ENCODE measurements around the gene CTNNA1.

Gene CTNNA1

DNA sequence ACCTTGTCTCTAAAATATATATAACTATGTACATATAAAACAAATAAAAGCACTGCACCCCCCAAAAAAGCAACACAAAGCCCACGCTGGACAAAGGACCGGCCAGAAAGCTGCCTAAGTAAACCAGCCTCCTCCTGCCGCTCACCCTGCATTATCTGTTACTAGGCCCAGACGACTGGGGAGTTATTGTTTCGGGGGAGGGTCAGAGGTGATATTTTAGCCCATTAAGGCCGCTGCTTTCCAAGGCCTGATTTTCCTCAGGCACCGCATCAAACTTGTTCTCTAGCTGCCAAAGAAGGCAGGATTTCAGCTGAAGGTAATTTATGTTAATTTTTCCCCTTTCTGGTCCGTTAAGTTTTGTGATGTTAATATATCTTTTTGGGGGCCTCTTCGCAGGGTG lies 44.0 kb upstream of the CTNNA1 start:
- Histone ChIP-seq H3F3A (ENCODE audit: low read depth) (no peaks in the 10 kb centered on the region), H3K27me3 (ENCODE audit: insufficient read depth, low read length, poor library complexity, severe bottlenecking) (peaks cover 6% of the 10 kb centered on the region), H3K9me2 (replicated peaks; ENCODE audit: low read depth, low read length) (no peaks in the 10 kb centered on the region), H3K9ac (ENCODE audit: low read depth, low read length, poor library complexity, severe bottlenecking) (no peak overlapping the region), H3K4me1 (ENCODE audit: insufficient read depth, low read length, poor library complexity, severe bottlenecking) (no peaks in the 10 kb centered on the region), H3K4me2 (ENCODE audit: low read depth, low read length, poor library complexity, severe bottlenecking) (no peak overlapping the region), H3K36me3 (ENCODE audit: insufficient read depth, low read length) (no peaks in the 10 kb centered on the region), H3K9me3 (ENCODE audit: insufficient read depth, low read depth, low read length) (no peaks in the 10 kb centered on the region), H3K4me3 (ENCODE audit: low read length, poor library complexity, severe bottlenecking) (no peak overlapping the region), H2AFZ (ENCODE audit: low read length) (no peak overlapping the region), H4K20me1 (ENCODE audit: insufficient read depth, low read length, poor library complexity, severe bottlenecking) (no peaks in the 10 kb centered on the region), H3K79me2 (ENCODE audit: insufficient read depth, low read length) (no peaks in the 10 kb centered on the region)
- no peak for TF ChIP-seq EZH2phosphoT487 (IDR thresholded peaks at IDR 0.05; ENCODE audit: borderline replicate concordance)
- TF ChIP-seq, protein P1, sequence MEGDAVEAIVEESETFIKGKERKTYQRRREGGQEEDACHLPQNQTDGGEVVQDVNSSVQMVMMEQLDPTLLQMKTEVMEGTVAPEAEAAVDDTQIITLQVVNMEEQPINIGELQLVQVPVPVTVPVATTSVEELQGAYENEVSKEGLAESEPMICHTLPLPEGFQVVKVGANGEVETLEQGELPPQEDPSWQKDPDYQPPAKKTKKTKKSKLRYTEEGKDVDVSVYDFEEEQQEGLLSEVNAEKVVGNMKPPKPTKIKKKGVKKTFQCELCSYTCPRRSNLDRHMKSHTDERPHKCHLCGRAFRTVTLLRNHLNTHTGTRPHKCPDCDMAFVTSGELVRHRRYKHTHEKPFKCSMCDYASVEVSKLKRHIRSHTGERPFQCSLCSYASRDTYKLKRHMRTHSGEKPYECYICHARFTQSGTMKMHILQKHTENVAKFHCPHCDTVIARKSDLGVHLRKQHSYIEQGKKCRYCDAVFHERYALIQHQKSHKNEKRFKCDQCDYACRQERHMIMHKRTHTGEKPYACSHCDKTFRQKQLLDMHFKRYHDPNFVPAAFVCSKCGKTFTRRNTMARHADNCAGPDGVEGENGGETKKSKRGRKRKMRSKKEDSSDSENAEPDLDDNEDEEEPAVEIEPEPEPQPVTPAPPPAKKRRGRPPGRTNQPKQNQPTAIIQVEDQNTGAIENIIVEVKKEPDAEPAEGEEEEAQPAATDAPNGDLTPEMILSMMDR (conservative IDR thresholded peaks at IDR 0.05; ENCODE audit: low read length), result no peak

DNA sequence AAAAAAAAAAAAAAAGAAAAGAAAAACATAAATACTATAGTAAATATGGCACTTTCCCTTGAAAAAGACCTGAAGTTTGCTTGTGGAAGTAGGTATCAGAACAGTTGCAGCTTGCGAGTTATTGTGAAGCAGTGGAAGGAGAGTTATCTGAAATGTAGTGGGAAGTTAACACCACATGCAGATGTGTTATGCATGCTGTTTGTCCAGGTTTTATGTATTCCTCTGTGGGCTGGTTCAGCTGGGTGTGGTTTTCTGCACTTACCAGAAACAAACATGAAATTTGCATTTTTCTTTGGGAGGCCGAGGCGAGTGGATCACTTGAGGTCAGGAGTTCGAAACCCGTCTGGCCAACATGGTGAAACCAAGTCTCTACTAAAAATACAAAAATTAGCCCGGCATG lies 42.1 kb upstream of the CTNNA1 start:
- Histone ChIP-seq H3K9me3 (ENCODE audit: insufficient read depth, low read depth, low read length) (no peaks in the 10 kb centered on the region), H3K4me1 (ENCODE audit: insufficient read depth, low read length, poor library complexity, severe bottlenecking) (no peaks in the 10 kb centered on the region), H4K20me1 (ENCODE audit: insufficient read depth, low read length, poor library complexity, severe bottlenecking) (no peaks in the 10 kb centered on the region), H3K9ac (ENCODE audit: low read depth, low read length, poor library complexity, severe bottlenecking) (no peak overlapping the region), H3K36me3 (ENCODE audit: insufficient read depth, low read length) (no peaks in the 10 kb centered on the region), H2AFZ (ENCODE audit: low read length) (no peak overlapping the region), H3K9me2 (replicated peaks; ENCODE audit: low read depth, low read length) (no peaks in the 10 kb centered on the region), H3F3A (ENCODE audit: low read depth) (no peaks in the 10 kb centered on the region), H3K27me3 (ENCODE audit: insufficient read depth, low read length, poor library complexity, severe bottlenecking) (no peaks in the 10 kb centered on the region), H3K79me2 (ENCODE audit: insufficient read depth, low read length) (no peaks in the 10 kb centered on the region), H3K4me3 (ENCODE audit: low read length, poor library complexity, severe bottlenecking) (no peak overlapping the region), H3K4me2 (ENCODE audit: low read depth, low read length, poor library complexity, severe bottlenecking) (no peak overlapping the region)
- TF ChIP-seq, protein P1 (conservative IDR thresholded peaks at IDR 0.05; ENCODE audit: low read length), result no peak
- no peak for TF ChIP-seq EZH2phosphoT487 (IDR thresholded peaks at IDR 0.05; ENCODE audit: borderline replicate concordance)

DNA sequence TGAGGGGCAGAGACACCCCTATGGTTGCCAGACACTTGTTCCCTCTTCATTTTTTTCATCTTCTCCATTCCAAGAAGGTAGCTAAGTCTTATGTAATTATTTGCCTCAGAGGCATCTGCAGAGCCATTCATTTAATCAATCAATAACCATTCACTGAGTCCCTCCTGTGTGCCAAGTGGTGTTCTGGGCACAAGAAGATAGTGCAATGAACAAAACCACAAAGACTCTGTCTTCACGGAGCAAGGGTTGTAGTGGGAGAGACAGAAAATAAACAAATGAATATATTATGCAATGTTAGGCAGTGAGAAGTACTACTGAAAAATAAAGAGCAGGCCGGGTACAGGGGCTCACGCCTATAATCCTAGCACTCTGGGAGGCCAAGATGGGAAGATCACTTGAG lies 41.4 kb upstream of the CTNNA1 start:
- no peak overlapping the region for H3K9ac ChIP-seq (ENCODE audit: low read depth, low read length, poor library complexity, severe bottlenecking)
- no peaks in the 10 kb centered on the region for H3F3A ChIP-seq (ENCODE audit: low read depth)
- TF ChIP-seq, protein P1 (conservative IDR thresholded peaks at IDR 0.05; ENCODE audit: low read length), result no peak
- TF ChIP-seq EZH2phosphoT487 (IDR thresholded peaks at IDR 0.05; ENCODE audit: borderline replicate concordance), result no peak
- H3K36me3 ChIP-seq (ENCODE audit: insufficient read depth, low read length), result no peaks in the 10 kb centered on the region
- H2AFZ ChIP-seq (ENCODE audit: low read length), result no peak overlapping the region
- H4K20me1 ChIP-seq (ENCODE audit: insufficient read depth, low read length, poor library complexity, severe bottlenecking), result no peaks in the 10 kb centered on the region
- no peaks in the 10 kb centered on the region for H3K27me3 ChIP-seq (ENCODE audit: insufficient read depth, low read length, poor library complexity, severe bottlenecking)
- no peaks in the 10 kb centered on the region for H3K9me2 ChIP-seq (replicated peaks; ENCODE audit: low read depth, low read length)
- no peaks in the 10 kb centered on the region for H3K79me2 ChIP-seq (ENCODE audit: insufficient read depth, low read length)
- no peak overlapping the region for H3K4me3 ChIP-seq (ENCODE audit: low read length, poor library complexity, severe bottlenecking)
- H3K4me2 ChIP-seq (ENCODE audit: low read depth, low read length, poor library complexity, severe bottlenecking), result no peak overlapping the region
- H3K4me1 ChIP-seq (ENCODE audit: insufficient read depth, low read length, poor library complexity, severe bottlenecking), result no peaks in the 10 kb centered on the region
- no peaks in the 10 kb centered on the region for H3K9me3 ChIP-seq (ENCODE audit: insufficient read depth, low read depth, low read length)
